ENCODE results near the gene ZNF132. TPM values are rescaled to one million over a fixed set of nuclear protein-coding genes. Genes with fewer than 3 reads are reported as not detected.
A peak's percentile ranks its signal among the peaks of the same experiment; 100 is the strongest.

ZNF132 gene
- total RNA-seq, 1 donor from 2014 or later: 1.0 TPM

DNA sequence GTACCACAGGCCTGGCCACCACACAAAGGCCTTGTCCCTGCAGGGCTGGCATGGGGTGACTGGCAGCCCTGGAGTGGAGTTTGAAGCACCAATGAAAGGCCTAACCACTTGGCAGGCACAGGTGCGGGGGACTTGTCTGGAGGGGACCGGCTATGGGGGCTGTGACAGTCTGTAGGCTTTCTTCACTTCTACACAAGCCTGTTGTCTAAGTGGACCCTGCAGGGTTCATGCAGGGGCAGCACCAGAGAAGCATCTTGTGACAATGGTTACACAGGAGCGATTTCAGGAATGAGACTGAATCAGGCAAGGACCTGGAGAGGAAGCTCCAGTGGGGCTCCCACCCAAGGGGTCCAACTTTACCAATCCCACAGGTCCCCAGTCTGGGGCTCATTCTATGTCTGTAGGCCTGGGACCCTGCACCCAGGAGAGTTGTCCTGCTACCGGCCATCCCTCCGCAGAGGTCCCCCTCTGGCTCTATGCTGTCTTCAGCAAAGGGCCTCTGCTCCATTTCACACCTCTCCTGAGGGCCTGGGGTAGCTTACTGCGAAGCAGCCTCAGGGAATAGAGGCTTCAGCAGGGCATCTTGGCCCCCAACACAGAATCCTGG is 56.9 kb downstream of the ZNF132 start:
- no peaks in the 10 kb centered on the region for H3K9me3 ChIP-seq (ENCODE audit: low read depth)
- no peak overlapping the region for H3K9ac ChIP-seq
- H3K27me3 Mint-ChIP-seq (ENCODE audit: insufficient read depth, low read depth): peaks cover 11% of the 10 kb centered on the region
- H4K20me1 ChIP-seq (ENCODE audit: low read depth): peaks cover 8% of the 10 kb centered on the region
- H3K36me3 Mint-ChIP-seq: no peaks in the 10 kb centered on the region
- H3K4me1 ChIP-seq: peaks cover 16% of the 10 kb centered on the region
- DNase-seq (ENCODE audit: low spot score): no peak
- H3K4me2 ChIP-seq: no peak overlapping the region
- peaks cover 32% of the 10 kb centered on the region for H3K4me1 Mint-ChIP-seq
- no peak overlapping the region for H3K4me3 ChIP-seq
- peaks cover 22% of the 10 kb centered on the region for H3F3A ChIP-seq (ENCODE audit: low read depth)
- H3K4me3 Mint-ChIP-seq: peak overlapping the region; percentile 70
- H3K27ac Mint-ChIP-seq: no peak overlapping the region
- TF ChIP-seq EZH2 (IDR thresholded peaks at IDR 0.05) (no peak), EZH2phosphoT487 (IDR thresholded peaks at IDR 0.05) (no peak)
- TF ChIP-seq, protein P1, sequence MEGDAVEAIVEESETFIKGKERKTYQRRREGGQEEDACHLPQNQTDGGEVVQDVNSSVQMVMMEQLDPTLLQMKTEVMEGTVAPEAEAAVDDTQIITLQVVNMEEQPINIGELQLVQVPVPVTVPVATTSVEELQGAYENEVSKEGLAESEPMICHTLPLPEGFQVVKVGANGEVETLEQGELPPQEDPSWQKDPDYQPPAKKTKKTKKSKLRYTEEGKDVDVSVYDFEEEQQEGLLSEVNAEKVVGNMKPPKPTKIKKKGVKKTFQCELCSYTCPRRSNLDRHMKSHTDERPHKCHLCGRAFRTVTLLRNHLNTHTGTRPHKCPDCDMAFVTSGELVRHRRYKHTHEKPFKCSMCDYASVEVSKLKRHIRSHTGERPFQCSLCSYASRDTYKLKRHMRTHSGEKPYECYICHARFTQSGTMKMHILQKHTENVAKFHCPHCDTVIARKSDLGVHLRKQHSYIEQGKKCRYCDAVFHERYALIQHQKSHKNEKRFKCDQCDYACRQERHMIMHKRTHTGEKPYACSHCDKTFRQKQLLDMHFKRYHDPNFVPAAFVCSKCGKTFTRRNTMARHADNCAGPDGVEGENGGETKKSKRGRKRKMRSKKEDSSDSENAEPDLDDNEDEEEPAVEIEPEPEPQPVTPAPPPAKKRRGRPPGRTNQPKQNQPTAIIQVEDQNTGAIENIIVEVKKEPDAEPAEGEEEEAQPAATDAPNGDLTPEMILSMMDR (IDR thresholded peaks at IDR 0.05): no peak
- H3K9me3 Mint-ChIP-seq: no peaks in the 10 kb centered on the region
- peaks cover 27% of the 10 kb centered on the region for H3K79me2 ChIP-seq (ENCODE audit: low read depth)
- no peaks in the 10 kb centered on the region for H3K36me3 ChIP-seq
- no peaks in the 10 kb centered on the region for H3K27me3 ChIP-seq
- H2AFZ ChIP-seq (replicated peaks): no peak overlapping the region
- no peak overlapping the region for H3K27ac ChIP-seq

Small RNA genes lying within 50 kb of the gene (microRNA-seq; reads per million reads assigned to microRNA genes)
- gene MIR4754: not detected

Small RNA genes lying within 50 kb of the gene (small RNA-seq; reads per million reads assigned to genes)
- gene MIR4754 (not detected), gene RNU6-1337P (not detected)

Other genes starting within 250 kb of the ZNF132 start
- gene ZNF544, start 211.2 kb downstream of the ZNF132 start, total RNA-seq (ENCODE audit: low replicate concordance): 86.0 and 104 TPM in 2 replicates
- gene ZNF8, start 161.2 kb downstream of the ZNF132 start, total RNA-seq (ENCODE audit: low replicate concordance): 18.6 and 24.0 TPM in 2 replicates
- gene ERVK3-1, start 134.8 kb downstream of the ZNF132 start, total RNA-seq (ENCODE audit: low replicate concordance): 49.8 and 49.9 TPM in 2 replicates
- 1.5 and 2.4 TPM in 2 replicates for gene ZSCAN22, start 113.2 kb downstream of the ZNF132 start, total RNA-seq (ENCODE audit: low replicate concordance)
- gene A1BG, start 86.7 kb downstream of the ZNF132 start, total RNA-seq (ENCODE audit: low replicate concordance): 7.5 and 37.1 TPM in 2 replicates
- gene ZNF497, start 77.4 kb downstream of the ZNF132 start, total RNA-seq (ENCODE audit: low replicate concordance): 3.7 and 8.0 TPM in 2 replicates
- 1.4 and 8.5 TPM in 2 replicates for gene ZNF837, start 59.1 kb downstream of the ZNF132 start, total RNA-seq (ENCODE audit: low replicate concordance)
- gene RPS5, start 52.9 kb downstream of the ZNF132 start, total RNA-seq (ENCODE audit: low replicate concordance): 1,938 and 2,407 TPM in 2 replicates
- 0.62 TPM in 1 of 2 replicates, not detected in the other for gene RNF225, start 44.5 kb downstream of the ZNF132 start, total RNA-seq (ENCODE audit: low replicate concordance)
- 6.9 and 9.3 TPM in 2 replicates for gene ZNF584, start 31.5 kb downstream of the ZNF132 start, total RNA-seq (ENCODE audit: low replicate concordance)
- gene ZNF324B, start 11.5 kb upstream of the ZNF132 start, total RNA-seq (ENCODE audit: low replicate concordance): 3.2 TPM in 2 replicates
- 4.2 and 14.8 TPM in 2 replicates for gene ZNF324, start 26.9 kb upstream of the ZNF132 start, total RNA-seq (ENCODE audit: low replicate concordance)
- gene ZNF446, start 36.2 kb upstream of the ZNF132 start, total RNA-seq (ENCODE audit: low replicate concordance): 4.4 and 13.2 TPM in 2 replicates
- 11.2 and 17.1 TPM in 2 replicates for gene SLC27A5, start 71.8 kb upstream of the ZNF132 start, total RNA-seq (ENCODE audit: low replicate concordance)
- gene ZBTB45, start 79.7 kb upstream of the ZNF132 start, total RNA-seq (ENCODE audit: low replicate concordance): 2.2 and 12.8 TPM in 2 replicates
- gene TRIM28, start 103.9 kb upstream of the ZNF132 start, total RNA-seq (ENCODE audit: low replicate concordance): 390 and 678 TPM in 2 replicates
- 141 and 148 TPM in 2 replicates for gene CHMP2A, start 115.0 kb upstream of the ZNF132 start, total RNA-seq (ENCODE audit: low replicate concordance)
- 59.3 and 73.3 TPM in 2 replicates for gene UBE2M, start 118.5 kb upstream of the ZNF132 start, total RNA-seq (ENCODE audit: low replicate concordance)
- 8.4 and 32.3 TPM in 2 replicates for gene MZF1, start 133.2 kb upstream of the ZNF132 start, total RNA-seq (ENCODE audit: low replicate concordance)

All from neural progenitor cell (in vitro differentiated cells).